22Rv1 (cell line): ENCODE data around the gene ATP1A2.
A peak's percentile ranks its signal among the peaks of the same experiment; 100 is the strongest.

Experiments used
- H3K27ac ChIP-seq: fragments of 450-650 bp; 2 replicates; pipeline ENCODE4 v1.5.1; 2017
- ZFX ChIP-seq: fragments of 450-650 bp; IDR thresholded peaks from 2 replicates; pipeline ENCODE4 v1.6.1; 2017; ENCODE audit warnings: antibody characterized with exemption, borderline replicate concordance
- TF ChIP-seq, protein P1 (sequence below): fragments of 450-650 bp; IDR thresholded peaks from 2 replicates; pipeline ENCODE4 v1.5.1; 2017; ENCODE audit warnings: mild to moderate bottlenecking

The ATP1A2 gene

DNA sequence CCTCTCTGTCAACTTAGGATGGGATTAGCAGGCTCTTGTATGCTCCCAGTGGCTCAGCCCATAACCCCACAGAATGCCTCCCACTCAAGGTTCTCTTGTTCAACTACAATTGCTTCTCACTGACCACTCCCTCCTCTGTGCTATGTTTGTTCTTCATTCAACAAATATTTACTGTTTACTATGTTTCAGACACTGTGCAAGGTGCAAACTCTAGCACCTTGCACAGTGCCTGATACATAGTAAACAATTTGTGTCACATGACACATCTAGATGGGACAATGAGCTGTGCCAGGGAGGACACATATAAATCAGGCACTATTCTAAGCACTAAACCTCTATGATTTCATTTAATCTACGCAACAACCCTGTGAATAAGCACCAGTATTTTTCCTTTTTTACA lies 15.4 kb downstream of the ATP1A2 start:
- no peak overlapping the region for H3K27ac ChIP-seq
- TF ChIP-seq ZFX = no peak
- TF ChIP-seq, protein P1, sequence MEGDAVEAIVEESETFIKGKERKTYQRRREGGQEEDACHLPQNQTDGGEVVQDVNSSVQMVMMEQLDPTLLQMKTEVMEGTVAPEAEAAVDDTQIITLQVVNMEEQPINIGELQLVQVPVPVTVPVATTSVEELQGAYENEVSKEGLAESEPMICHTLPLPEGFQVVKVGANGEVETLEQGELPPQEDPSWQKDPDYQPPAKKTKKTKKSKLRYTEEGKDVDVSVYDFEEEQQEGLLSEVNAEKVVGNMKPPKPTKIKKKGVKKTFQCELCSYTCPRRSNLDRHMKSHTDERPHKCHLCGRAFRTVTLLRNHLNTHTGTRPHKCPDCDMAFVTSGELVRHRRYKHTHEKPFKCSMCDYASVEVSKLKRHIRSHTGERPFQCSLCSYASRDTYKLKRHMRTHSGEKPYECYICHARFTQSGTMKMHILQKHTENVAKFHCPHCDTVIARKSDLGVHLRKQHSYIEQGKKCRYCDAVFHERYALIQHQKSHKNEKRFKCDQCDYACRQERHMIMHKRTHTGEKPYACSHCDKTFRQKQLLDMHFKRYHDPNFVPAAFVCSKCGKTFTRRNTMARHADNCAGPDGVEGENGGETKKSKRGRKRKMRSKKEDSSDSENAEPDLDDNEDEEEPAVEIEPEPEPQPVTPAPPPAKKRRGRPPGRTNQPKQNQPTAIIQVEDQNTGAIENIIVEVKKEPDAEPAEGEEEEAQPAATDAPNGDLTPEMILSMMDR = no peak

DNA sequence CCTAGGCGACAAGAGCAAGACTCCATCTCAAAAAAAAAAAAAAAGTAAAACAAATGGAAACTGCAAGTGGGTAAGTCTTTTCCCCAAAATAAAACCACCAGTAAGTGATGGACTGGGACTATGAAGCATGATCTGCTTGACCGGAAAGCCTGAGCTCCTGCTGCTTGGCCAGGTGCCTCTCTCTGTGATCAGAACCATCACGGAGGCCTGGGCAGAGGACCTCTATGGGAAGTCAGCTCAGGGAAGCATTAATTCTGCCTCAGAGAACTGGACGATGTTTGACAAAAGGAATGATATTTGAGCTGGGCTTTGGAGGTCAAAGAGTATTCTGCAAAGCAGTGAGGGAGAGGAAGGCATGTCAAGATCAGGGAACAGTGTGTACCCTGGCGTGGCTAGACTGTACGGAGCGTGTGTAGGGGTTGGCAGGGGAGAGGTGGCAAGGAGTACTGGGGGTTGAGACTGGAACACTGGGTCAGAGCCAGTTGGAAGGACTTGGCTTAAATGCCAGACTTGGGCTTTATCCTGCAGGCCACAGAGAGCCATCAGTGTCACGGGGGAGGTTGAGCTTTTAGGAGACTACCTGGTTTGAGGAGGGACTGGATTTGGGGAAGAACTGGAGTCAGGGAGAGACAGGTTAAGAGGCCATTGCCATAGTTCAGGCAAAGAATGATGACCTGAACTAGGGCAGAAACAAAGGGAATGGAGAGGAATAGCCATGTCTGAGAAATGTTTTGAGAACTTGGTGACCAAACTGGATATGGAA lies 16.4 kb downstream of the ATP1A2 start:
- TF ChIP-seq ZFX = no peak
- TF ChIP-seq, protein P1 = no peak
- H3K27ac ChIP-seq = peak overlapping the region; percentile 7; the same call in 1 of the 2 replicates

- TF ChIP-seq, protein P1 = no peak
- TF ChIP-seq ZFX = no peak
- no peak overlapping the region for H3K27ac ChIP-seq
Observed at GRCh38 chr1:160133990-160134770, 18.6 kb downstream of the ATP1A2 start.

DNA sequence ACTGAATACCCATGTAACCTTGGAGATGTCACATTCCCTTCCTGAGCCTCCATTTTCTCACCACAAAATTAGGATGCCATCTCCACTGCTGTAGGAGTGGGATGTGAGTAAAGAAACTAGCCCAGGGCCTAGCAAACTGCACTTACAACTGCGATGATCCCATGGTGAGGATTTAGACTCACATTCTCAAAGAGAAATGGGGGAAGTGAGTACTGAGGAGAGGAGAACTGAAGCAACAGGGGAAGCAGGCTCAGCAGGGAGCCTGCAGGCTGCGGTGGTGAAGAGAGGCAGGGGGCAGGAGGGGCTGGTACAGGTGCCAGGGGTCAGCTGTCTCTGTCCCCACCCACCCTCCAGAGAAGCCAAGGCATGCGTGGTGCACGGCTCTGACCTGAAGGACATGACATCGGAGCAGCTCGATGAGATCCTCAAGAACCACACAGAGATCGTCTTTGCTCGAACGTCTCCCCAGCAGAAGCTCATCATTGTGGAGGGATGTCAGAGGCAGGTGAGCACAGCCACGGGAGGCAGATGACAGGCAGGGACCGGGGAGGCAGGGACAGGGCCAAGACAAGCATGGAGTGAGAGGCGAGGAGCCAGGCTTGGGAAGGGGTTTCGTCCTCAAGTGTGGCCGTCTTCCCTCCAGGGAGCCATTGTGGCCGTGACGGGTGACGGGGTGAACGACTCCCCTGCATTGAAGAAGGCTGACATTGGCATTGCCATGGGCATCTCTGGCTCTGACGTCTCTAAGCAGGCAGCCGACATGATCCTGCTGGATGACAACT lies 19.4 kb downstream of the ATP1A2 start:
- TF ChIP-seq, protein P1 = no peak
- no peak for TF ChIP-seq ZFX
- no peak overlapping the region for H3K27ac ChIP-seq

- TF ChIP-seq ZFX = no peak
- TF ChIP-seq, protein P1 = no peak
- H3K27ac ChIP-seq = no peak overlapping the region
Observed at GRCh38 chr1:160136121-160136925, 20.8 kb downstream of the ATP1A2 start.

DNA sequence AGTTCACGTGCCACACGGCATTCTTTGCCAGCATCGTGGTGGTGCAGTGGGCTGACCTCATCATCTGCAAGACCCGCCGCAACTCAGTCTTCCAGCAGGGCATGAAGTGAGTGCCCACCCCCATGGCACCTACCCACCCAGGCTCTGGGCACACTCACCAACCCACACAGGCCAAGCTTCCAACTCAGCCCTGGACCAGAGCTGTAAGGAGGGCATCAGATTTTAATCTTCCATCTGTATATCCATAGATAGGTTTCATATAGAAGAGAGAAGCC lies 21.3 kb downstream of the ATP1A2 start:
- TF ChIP-seq, protein P1 = no peak
- TF ChIP-seq ZFX = no peak
- no peak overlapping the region for H3K27ac ChIP-seq
